Nucleus accumbens (tissue), 56 donors: ENCODE measurements around the gene VAX1.
"Not testable (repeated sequence)": the region's sequence is repeated elsewhere in the genome, so short reads cannot be mapped to it uniquely, and the experiment has no call there.

Experiments
- DNase-seq, 56 donors: peaks; one replicate each; lab custom pipeline; 2025; lab: John Stamatoyannopoulos, UW

The VAX1 gene

DNA sequence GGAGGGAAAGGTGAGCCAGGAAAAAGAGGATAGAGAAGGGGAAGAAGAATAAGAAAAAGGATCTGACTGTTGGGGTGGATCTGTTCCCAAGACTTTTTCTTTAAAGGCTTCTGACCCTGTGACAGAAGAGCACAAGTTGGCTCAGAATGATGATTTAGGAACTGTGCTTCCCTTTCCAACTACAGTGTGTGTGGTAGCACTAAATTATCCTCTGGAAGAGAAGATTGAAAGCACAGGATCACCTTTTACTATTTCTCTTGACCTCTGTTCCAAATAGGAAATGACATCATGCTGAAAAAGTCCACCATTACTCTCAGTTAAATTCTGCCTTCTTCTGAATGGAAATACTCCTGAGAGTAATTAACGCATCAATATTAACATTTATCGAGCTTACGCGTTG, 47.2 kb downstream of the VAX1 start:
- no peak for DNase-seq

DNA sequence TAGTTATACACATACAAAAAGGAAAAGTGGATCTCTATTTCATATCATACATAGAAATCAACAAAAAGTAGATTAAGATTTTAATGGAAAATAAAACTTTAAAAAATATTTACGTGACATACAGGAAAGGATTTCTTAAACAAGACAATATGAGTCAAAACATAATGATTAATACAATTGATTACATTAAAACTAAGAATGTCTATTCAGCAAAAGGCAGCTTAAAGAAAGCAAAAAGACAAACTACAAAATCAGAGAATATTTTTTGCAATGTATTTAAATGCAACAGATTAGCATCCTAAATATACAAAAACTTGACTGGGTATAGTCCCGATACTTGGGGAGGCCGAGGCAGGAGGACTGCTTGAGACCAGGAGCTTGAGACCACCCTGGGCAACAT, 50.5 kb downstream of the VAX1 start:
- DNase-seq: no peak

DNA sequence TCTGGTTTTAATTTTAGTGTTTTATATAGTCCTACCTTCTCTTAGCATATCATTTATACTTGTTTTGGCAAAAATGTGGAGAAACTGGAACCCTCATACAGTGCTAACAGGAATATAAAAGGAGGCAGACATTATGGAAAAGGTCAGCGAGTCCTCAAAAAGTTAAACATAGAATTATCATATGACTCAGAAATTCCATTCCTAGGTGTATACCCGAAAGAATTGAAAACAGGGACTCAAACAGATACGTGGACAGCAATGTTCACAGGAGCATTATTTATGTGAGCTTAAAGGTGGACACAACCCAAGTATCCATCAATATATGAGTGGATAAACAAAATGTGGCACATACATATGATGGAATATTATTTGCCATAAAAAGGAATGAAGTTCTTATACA, 51.5 kb downstream of the VAX1 start:
- DNase-seq: no peak

- not testable (repeated sequence) for DNase-seq
Observed at GRCh38 chr10:117084421-117085246, 53.4 kb downstream of the VAX1 start.
